Tibial nerve (tissue), 3 donors: ENCODE measurements around the gene DYRK1A.

Experiments used
- CTCF ChIP-seq, 5 experiments: fragments of 200-600 bp in 3 of 5; fragments of 450-650 bp in 2 of 5; sonication (generic) in 3 of 5; IDR thresholded peaks; one replicate each; pipeline ENCODE4 v1.5.1; 2016 to 2019; ENCODE audit warnings: antibody characterized with exemption in 5 of 5, mild to moderate bottlenecking in 3 of 5, moderate library complexity in 2 of 5
- POLR2A ChIP-seq, 2 donors: fragments of 450-650 bp; IDR thresholded peaks; one replicate each; pipeline ENCODE4 v1.6.1; 2017; ENCODE audit warnings: antibody characterized with exemption in 2 of 2, mild to moderate bottlenecking in 2 of 2, moderate library complexity in 2 of 2

- TF ChIP-seq CTCF (IDR thresholded peaks at IDR 0.05) (no peak), POLR2A (IDR thresholded peaks at IDR 0.05) (no peak)
Measured at GRCh38 chr21:37534431-37534830, 167.9 kb downstream of the DYRK1A start.
